K562 (cell line): ENCODE results near the gene IL12RB2. TPM values are rescaled to one million over a fixed set of nuclear protein-coding genes. Genes with fewer than 3 reads are reported as not detected.

ENCODE experiments used
- ATAC-seq: fragments of 200-7000 bp; cut with Tn5 transposase; 3 replicates; pipeline ENCODE4 v1.9.1; 2020; ENCODE audit warnings: moderate library complexity
- BruUV-seq: library from RNA; stranded (reverse); fragments of 400-500 nt; replicated peaks from 2 replicates; lab custom pipeline; 2021; lab: Mats Ljungman, UMichigan
- CTCF ChIA-PET: fragments of 300-600 bp; formaldehyde crosslinking; extraction: SDS; loops from one replicate; lab custom pipeline; 2021; ENCODE audit warnings: low intra/inter-chr PET ratio; lab: Yijun Ruan, JAX
- POLR2A ChIA-PET: fragments of 300-600, 350-650 bp; sonication (Branson Sonifier 250); formaldehyde crosslinking; extraction: SDS; loops from one replicate; lab custom pipeline; 2021; ENCODE audit warnings: antibody characterized with exemption, inconsistent platforms; lab: Yijun Ruan, JAX
- DNase-seq, 4 experiments: peaks; one replicate each; pipeline versions ENCODE4 v3.0.0 to v3.0.0-alpha.2; 2011 to 2018; ENCODE audit warnings: low spot score in 3 of 4, mixed read lengths in 3 of 4; ENCODE audit errors: extremely low read depth in 1 of 4
- FAIRE-seq: peaks from 2 replicates; lab custom pipeline; 2011; peaks lifted over from hg19 to GRCh38; lab: Jason Lieb, UNC
- H2AFZ ChIP-seq: 2 replicates; pipeline ENCODE4 v1.6.0; 2011; ENCODE audit warnings: low read depth, low read length, control low read depth, inconsistent platforms
- H3K27ac ChIP-seq: fragments of 200-600 bp; 3 replicates; pipeline ENCODE4 v1.8.0; 2011; ENCODE audit warnings: low read depth, mild to moderate bottlenecking, control low read depth, inconsistent platforms, low read length, moderate library complexity, mixed read lengths; ENCODE audit errors: extremely low read depth
- H3K27me3 ChIP-seq, 2 experiments: fragments of 300-600 bp in 1 of 2; 2 replicates in 1 of 2; 3 replicates in 1 of 2; pipeline versions ENCODE4 v1.6.0 to v1.8.0; 2011; ENCODE audit warnings: inconsistent platforms in 2 of 2, low read length in 2 of 2, mild to moderate bottlenecking in 1 of 2, mixed read lengths in 1 of 2, moderate library complexity in 1 of 2; ENCODE audit not compliant: control insufficient read depth in 2 of 2, insufficient read depth in 2 of 2
- H3K36me3 ChIP-seq: fragments of 300-600 bp; 3 replicates; pipeline ENCODE4 v1.8.0; 2011; ENCODE audit warnings: mild to moderate bottlenecking, low read length, inconsistent platforms; ENCODE audit not compliant: control insufficient read depth, insufficient read depth
- H3K4me1 ChIP-seq, 2 experiments: fragments of 200-600 bp in 1 of 2; replicated peaks in 1 of 2; 2 replicates in 1 of 2; 3 replicates in 1 of 2; pipeline versions ENCODE4 v1.5.1 to v1.8.0; 2011; ENCODE audit warnings: inconsistent platforms in 2 of 2, low read length in 2 of 2, mild to moderate bottlenecking in 1 of 2, mixed read lengths in 1 of 2, moderate library complexity in 1 of 2; ENCODE audit not compliant: control insufficient read depth in 2 of 2, insufficient read depth in 2 of 2
- H3K4me2 ChIP-seq: 2 replicates; pipeline ENCODE4 v1.6.1; 2011; ENCODE audit warnings: low read length, control low read depth, inconsistent platforms, mixed read lengths; ENCODE audit not compliant: insufficient read depth
- H3K4me3 ChIP-seq: fragments of 200-600 bp; sonication (generic), shearing (Covaris generic); 2 replicates; pipeline ENCODE4 v1.5.1; 2016; ENCODE audit warnings: control low read depth, inconsistent platforms
- H3K79me2 ChIP-seq: fragments of 200-600 bp; 3 replicates; pipeline ENCODE4 v1.8.0; 2011; ENCODE audit warnings: low read length, inconsistent platforms; ENCODE audit not compliant: control insufficient read depth, insufficient read depth
- H3K9ac ChIP-seq, 2 experiments: 2 replicates each; pipeline versions ENCODE4 v1.6.0 to v1.6.1; 2011; ENCODE audit warnings: low read depth in 2 of 2, low read length in 2 of 2, control low read depth in 1 of 2, inconsistent platforms in 1 of 2, mild to moderate bottlenecking in 1 of 2, mixed read lengths in 1 of 2; ENCODE audit not compliant: insufficient read depth in 1 of 2
- H3K9me1 ChIP-seq: one replicate; pipeline ENCODE4 v1.6.0; 2011; ENCODE audit warnings: inconsistent platforms, mild to moderate bottlenecking, low read length, moderate library complexity; ENCODE audit not compliant: control insufficient read depth, insufficient read depth
- H3K9me3 ChIP-seq: replicated peaks from 2 replicates; pipeline ENCODE4 v1.5.1; 2011; ENCODE audit warnings: low read depth, low read length, inconsistent platforms; ENCODE audit not compliant: control insufficient read depth, insufficient read depth
- H4K20me1 ChIP-seq: replicated peaks from 2 replicates; pipeline ENCODE4 v1.6.1; 2011; ENCODE audit warnings: low read length, inconsistent platforms, mixed read lengths; ENCODE audit not compliant: control insufficient read depth, insufficient read depth
- MEIS2 ChIP-seq: fragments of 450-650 bp; IDR thresholded peaks from 2 replicates; pipeline ENCODE4 v1.6.1; 2014; ENCODE audit warnings: mild to moderate bottlenecking; ENCODE audit not compliant: partially characterized antibody
- RBM34 ChIP-seq: fragments of 200-400 bp; formaldehyde crosslinking; IDR thresholded peaks from 2 replicates; pipeline ENCODE4 v1.6.1; 2018; ENCODE audit warnings: low read length, borderline replicate concordance; ENCODE audit not compliant: insufficient read depth
- TCF7 ChIP-seq: sonication (generic); IDR thresholded peaks from 2 replicates; pipeline ENCODE4 v1.6.1; 2016; ENCODE audit warnings: antibody characterized with exemption, borderline replicate concordance
- YY1 ChIP-seq, 3 experiments: IDR thresholded peaks; 2 replicates each; pipeline ENCODE4 v1.6.1; 2011; ENCODE audit warnings: low read length in 2 of 3, mild to moderate bottlenecking in 2 of 3, moderate library complexity in 2 of 3, borderline replicate concordance in 1 of 3, control low read depth in 1 of 3, low read depth in 1 of 3; ENCODE audit not compliant: insufficient read depth in 3 of 3, insufficient replicate concordance in 2 of 3, control insufficient read depth in 1 of 3, insufficient read length in 1 of 3; ENCODE audit errors: extremely low read depth in 1 of 3
- ZNF143 ChIP-seq: sonication (generic); formaldehyde crosslinking; IDR thresholded peaks from 2 replicates; pipeline ENCODE4 v1.9.0; 2022; ENCODE audit warnings: mild to moderate bottlenecking, missing genetic modification reagents
- ZNF197 ChIP-seq: fragments of 200-800 bp; sonication (Bioruptor generic); IDR thresholded peaks from 2 replicates; pipeline ENCODE4 v1.6.1; 2016; ENCODE audit warnings: low read depth, missing genetic modification characterization, missing compliant biosample characterization
- ZNF282 ChIP-seq: sonication (generic); formaldehyde crosslinking; IDR thresholded peaks from 2 replicates; pipeline ENCODE4 v1.8.1; 2023; ENCODE audit warnings: missing genetic modification reagents
- ZNF830 ChIP-seq: fragments of 250-450 bp; sonication (Bioruptor Pico); IDR thresholded peaks from 2 replicates; pipeline ENCODE4 v1.5.0; 2021; ENCODE audit warnings: mild to moderate bottlenecking
- ZSCAN29 ChIP-seq: fragments of 450-650 bp; IDR thresholded peaks from 2 replicates; pipeline ENCODE4 v1.6.1; 2017
- WGBS: fragments of 100-300 bp; shearing (Covaris generic); methylation state at CpG from one replicate; pipeline ENCODE4 v1.1.6; 2016; ENCODE audit warnings: low coverage, mixed read lengths; ENCODE audit not compliant: insufficient coverage; ENCODE audit errors: missing lambda C conversion rate; 5-methylcytosine and 5-hydroxymethylcytosine counted together
- in situ Hi-C: fragments of 300-500 bp; cut with MboI; formaldehyde crosslinking; loops from 4 replicates; pipeline ENCODE4 v1.15.0; 2018; ENCODE audit warnings: inconsistent platforms, mixed read lengths
- intact Hi-C: fragments of 100-400 bp; cut with micrococcal nuclease; formaldehyde crosslinking; loops from 2 replicates; pipeline ENCODE4 v1.14.2; 2022
- polyA plus RNA-seq, 8 experiments: library from polyadenylated mRNA; depleted of rRNA in 4 of 8; stranded (reverse) in 5 of 8; unstranded in 3 of 8; fragments of >200 nt; fragmentation: Nextera tagmentation in 2 of 8; fragmentation: Illumina TruSeq in 1 of 8; extraction: Ambion mirVana in 2 of 8; extraction: Trizol in 1 of 8; gene quantifications; 2 replicates each; pipeline versions ENCODE4 v1.2.1 to v1.2.3, GENCODE V29; 2011 to 2014; ENCODE audit warnings: inconsistent platforms in 1 of 8, missing spikeins in 1 of 8
- total RNA-seq, 7 experiments: library from RNA; depleted of rRNA in 6 of 7; stranded (reverse); fragments of >200 nt in 6 of 7; fragmentation: Illumina TruSeq in 2 of 7; extraction: Trizol in 2 of 7; gene quantifications; 2 replicates each; pipeline versions ENCODE4 v1.2.1 to v1.2.3, GENCODE V29; 2011 to 2021; ENCODE audit warnings: low replicate concordance in 1 of 7
- TF ChIP-seq, protein P1 (sequence below), 2 experiments: fragments of 450-650 bp; IDR thresholded peaks; 2 replicates each; pipeline ENCODE4 v1.6.1; 2018; ENCODE audit warnings: mild to moderate bottlenecking in 2 of 2, low read depth in 1 of 2; ENCODE audit not compliant: partially characterized antibody in 2 of 2
- TF ChIP-seq, protein P2 (sequence below): fragments of 450-650 bp; IDR thresholded peaks from 2 replicates; pipeline ENCODE4 v1.6.1; 2018; ENCODE audit warnings: mild to moderate bottlenecking, low read depth; ENCODE audit not compliant: partially characterized antibody
- TF ChIP-seq, protein P3 (sequence below): IDR thresholded peaks from 2 replicates; pipeline ENCODE4 v1.6.1; 2011; ENCODE audit not compliant: insufficient read length; ENCODE audit errors: extremely low read depth
- TF ChIP-seq, protein P4 (sequence below): fragments of 250-450 bp; sonication (Bioruptor Pico); IDR thresholded peaks from 2 replicates; pipeline ENCODE4 v1.8.0; 2021; ENCODE audit warnings: mild to moderate bottlenecking, moderate library complexity

IL12RB2 gene
- total and polyA plus RNA-seq, 9 of the 15 experiments (the other 6 are each of a cell fraction or from before 2014, with no cell fraction given), result 0.39 to 3.3 (median 1.9) TPM

DNA sequence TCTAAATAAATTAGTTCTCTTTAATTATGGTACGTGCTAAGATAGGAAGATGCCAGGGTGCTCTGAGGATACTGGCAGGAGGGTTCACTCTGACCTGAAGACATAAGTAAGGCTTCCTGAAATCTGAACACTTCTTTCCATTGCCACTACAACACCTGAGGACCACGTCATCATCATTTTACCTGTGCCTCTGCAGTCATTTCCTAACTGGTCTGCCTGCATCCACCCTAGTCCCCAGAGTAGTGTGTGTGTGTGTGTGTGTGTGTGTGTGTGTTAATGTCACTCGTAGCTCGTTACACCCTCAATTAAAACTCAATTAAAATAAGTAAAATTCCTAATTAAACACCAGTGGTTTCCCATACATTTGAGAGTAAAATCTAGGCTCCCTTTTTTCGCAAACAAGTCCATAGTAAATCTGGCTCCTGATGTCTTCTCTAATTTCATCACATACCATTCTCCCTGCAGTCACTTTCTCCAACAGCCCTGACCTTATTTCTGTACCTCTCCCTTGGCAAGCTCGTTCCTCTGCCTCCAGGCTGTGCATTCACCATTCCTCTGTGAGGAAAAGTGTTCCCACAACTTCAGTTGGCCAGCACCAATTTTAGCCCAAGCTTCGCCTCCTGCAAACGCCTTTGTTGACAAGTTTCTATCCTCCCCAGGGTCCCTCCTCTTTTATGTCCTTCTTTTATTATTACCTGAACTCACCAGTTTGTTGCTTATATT is 8.7 kb downstream of the IL12RB2 start:
- H3K27me3 ChIP-seq, result no peaks in the 10 kb centered on the region
- no peaks in the 10 kb centered on the region for H3K9me1 ChIP-seq
- H4K20me1 ChIP-seq, result no peaks in the 10 kb centered on the region
- no peaks in the 10 kb centered on the region for H3K9me3 ChIP-seq
- H3K36me3 ChIP-seq, result no peaks in the 10 kb centered on the region
- no peaks in the 10 kb centered on the region for H3K4me1 ChIP-seq
- in situ Hi-C loops, result no loop called here
- ChIA-PET POLR2A (interaction anchor here (1.4 kb wide), 1 partner anchor 163 kb away, joined by 3 read pairs; no protein-coding TSS in a partner anchor), CTCF (no interaction called here)
- no peak overlapping the region for H3K4me2 ChIP-seq
- no peak overlapping the region for H2AFZ ChIP-seq
- no peak for DNase-seq
- no peak overlapping the region for H3K9ac ChIP-seq
- H3K79me2 ChIP-seq, result no peaks in the 10 kb centered on the region
- H3K27ac ChIP-seq, result no peak overlapping the region
- 21% methylated on average over 8 of the region's 8 CpGs for WGBS
- FAIRE-seq, result no peak
- no peak overlapping the region for H3K4me3 ChIP-seq
- intact Hi-C loops, result no loop called here
- no TSS peak for BruUV-seq
- no peak for ATAC-seq
- TF ChIP-seq, protein P1, sequence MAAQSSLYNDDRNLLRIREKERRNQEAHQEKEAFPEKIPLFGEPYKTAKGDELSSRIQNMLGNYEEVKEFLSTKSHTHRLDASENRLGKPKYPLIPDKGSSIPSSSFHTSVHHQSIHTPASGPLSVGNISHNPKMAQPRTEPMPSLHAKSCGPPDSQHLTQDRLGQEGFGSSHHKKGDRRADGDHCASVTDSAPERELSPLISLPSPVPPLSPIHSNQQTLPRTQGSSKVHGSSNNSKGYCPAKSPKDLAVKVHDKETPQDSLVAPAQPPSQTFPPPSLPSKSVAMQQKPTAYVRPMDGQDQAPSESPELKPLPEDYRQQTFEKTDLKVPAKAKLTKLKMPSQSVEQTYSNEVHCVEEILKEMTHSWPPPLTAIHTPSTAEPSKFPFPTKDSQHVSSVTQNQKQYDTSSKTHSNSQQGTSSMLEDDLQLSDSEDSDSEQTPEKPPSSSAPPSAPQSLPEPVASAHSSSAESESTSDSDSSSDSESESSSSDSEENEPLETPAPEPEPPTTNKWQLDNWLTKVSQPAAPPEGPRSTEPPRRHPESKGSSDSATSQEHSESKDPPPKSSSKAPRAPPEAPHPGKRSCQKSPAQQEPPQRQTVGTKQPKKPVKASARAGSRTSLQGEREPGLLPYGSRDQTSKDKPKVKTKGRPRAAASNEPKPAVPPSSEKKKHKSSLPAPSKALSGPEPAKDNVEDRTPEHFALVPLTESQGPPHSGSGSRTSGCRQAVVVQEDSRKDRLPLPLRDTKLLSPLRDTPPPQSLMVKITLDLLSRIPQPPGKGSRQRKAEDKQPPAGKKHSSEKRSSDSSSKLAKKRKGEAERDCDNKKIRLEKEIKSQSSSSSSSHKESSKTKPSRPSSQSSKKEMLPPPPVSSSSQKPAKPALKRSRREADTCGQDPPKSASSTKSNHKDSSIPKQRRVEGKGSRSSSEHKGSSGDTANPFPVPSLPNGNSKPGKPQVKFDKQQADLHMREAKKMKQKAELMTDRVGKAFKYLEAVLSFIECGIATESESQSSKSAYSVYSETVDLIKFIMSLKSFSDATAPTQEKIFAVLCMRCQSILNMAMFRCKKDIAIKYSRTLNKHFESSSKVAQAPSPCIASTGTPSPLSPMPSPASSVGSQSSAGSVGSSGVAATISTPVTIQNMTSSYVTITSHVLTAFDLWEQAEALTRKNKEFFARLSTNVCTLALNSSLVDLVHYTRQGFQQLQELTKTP (IDR thresholded peaks at IDR 0.05; ENCODE audit: low read depth in 1 of 2, partially characterized antibody in 2 of 2), result no peak
- TF ChIP-seq ZNF197 (CRISPR knock-in tag), result no peak
- TF ChIP-seq ZNF282 (CRISPR knock-in tag), result no peak
- no peak for TF ChIP-seq ZSCAN29
- no peak for TF ChIP-seq RBM34
- TF ChIP-seq TCF7, result no peak
- TF ChIP-seq, protein P2, sequence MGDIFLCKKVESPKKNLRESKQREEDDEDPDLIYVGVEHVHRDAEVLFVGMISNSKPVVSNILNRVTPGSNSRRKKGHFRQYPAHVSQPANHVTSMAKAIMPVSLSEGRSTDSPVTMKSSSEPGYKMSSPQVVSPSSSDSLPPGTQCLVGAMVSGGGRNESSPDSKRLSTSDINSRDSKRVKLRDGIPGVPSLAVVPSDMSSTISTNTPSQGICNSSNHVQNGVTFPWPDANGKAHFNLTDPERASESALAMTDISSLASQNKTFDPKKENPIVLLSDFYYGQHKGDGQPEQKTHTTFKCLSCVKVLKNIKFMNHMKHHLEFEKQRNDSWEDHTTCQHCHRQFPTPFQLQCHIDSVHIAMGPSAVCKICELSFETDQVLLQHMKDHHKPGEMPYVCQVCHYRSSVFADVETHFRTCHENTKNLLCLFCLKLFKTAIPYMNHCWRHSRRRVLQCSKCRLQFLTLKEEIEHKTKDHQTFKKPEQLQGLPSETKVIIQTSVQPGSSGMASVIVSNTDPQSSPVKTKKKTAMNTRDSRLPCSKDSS, result no peak
- no peak for TF ChIP-seq ZNF830
- TF ChIP-seq MEIS2, result no peak
- TF ChIP-seq YY1 (IDR thresholded peaks at IDR 0.05; ENCODE audit: borderline replicate concordance in 1 of 3, control insufficient read depth in 1 of 3, extremely low read depth in 1 of 3, insufficient read depth in 3 of 3, insufficient read length in 1 of 3, insufficient replicate concordance in 2 of 3, low read depth in 1 of 3, low read length in 2 of 3), result no peak
- TF ChIP-seq, protein P3, sequence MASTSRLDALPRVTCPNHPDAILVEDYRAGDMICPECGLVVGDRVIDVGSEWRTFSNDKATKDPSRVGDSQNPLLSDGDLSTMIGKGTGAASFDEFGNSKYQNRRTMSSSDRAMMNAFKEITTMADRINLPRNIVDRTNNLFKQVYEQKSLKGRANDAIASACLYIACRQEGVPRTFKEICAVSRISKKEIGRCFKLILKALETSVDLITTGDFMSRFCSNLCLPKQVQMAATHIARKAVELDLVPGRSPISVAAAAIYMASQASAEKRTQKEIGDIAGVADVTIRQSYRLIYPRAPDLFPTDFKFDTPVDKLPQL, result no peak
- no peak for TF ChIP-seq ZNF143 (CRISPR knock-in tag)
- TF ChIP-seq, protein P4, sequence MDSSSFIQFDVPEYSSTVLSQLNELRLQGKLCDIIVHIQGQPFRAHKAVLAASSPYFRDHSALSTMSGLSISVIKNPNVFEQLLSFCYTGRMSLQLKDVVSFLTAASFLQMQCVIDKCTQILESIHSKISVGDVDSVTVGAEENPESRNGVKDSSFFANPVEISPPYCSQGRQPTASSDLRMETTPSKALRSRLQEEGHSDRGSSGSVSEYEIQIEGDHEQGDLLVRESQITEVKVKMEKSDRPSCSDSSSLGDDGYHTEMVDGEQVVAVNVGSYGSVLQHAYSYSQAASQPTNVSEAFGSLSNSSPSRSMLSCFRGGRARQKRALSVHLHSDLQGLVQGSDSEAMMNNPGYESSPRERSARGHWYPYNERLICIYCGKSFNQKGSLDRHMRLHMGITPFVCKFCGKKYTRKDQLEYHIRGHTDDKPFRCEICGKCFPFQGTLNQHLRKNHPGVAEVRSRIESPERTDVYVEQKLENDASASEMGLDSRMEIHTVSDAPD (CRISPR knock-in tag), result no peak
